Mucosa of rectum (tissue), 2 donors: ENCODE measurements around the gene RER1.

Source experiments
- H3K27ac ChIP-seq, 2 donors: one replicate each; pipeline ENCODE4 v1.7.0; 2013; ENCODE audit warnings: inconsistent platforms in 2 of 2, low read depth in 2 of 2, low read length in 2 of 2
- H3K27me3 ChIP-seq, 2 donors: one replicate each; pipeline ENCODE4 v1.7.0; 2013; ENCODE audit warnings: low read length in 2 of 2; ENCODE audit not compliant: control insufficient read depth in 2 of 2, insufficient read depth in 2 of 2
- H3K36me3 ChIP-seq, 2 donors: one replicate each; pipeline ENCODE4 v1.7.0; 2013; ENCODE audit warnings: low read length in 2 of 2; ENCODE audit not compliant: control insufficient read depth in 2 of 2, insufficient read depth in 2 of 2
- H3K4me1 ChIP-seq, 2 donors: one replicate each; pipeline ENCODE4 v1.7.0; 2013; ENCODE audit warnings: low read length in 2 of 2, mild to moderate bottlenecking in 1 of 2; ENCODE audit not compliant: control insufficient read depth in 2 of 2, insufficient read depth in 2 of 2
- H3K4me3 ChIP-seq, 2 donors: one replicate each; pipeline ENCODE4 v1.7.0; 2013; ENCODE audit warnings: low read length in 2 of 2
- H3K9ac ChIP-seq, 2 donors: one replicate each; pipeline ENCODE4 v1.7.0; 2013; ENCODE audit warnings: low read length in 2 of 2, low read depth in 1 of 2, mild to moderate bottlenecking in 1 of 2
- H3K9me3 ChIP-seq, 2 donors: one replicate each; pipeline ENCODE4 v1.7.0; 2013; ENCODE audit warnings: low read length in 2 of 2; ENCODE audit not compliant: control insufficient read depth in 2 of 2
- donor health status: healthy.
- donor health status: Normal muscosa, but diverticular disease.

The RER1 gene, protein sequence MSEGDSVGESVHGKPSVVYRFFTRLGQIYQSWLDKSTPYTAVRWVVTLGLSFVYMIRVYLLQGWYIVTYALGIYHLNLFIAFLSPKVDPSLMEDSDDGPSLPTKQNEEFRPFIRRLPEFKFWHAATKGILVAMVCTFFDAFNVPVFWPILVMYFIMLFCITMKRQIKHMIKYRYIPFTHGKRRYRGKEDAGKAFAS

DNA sequence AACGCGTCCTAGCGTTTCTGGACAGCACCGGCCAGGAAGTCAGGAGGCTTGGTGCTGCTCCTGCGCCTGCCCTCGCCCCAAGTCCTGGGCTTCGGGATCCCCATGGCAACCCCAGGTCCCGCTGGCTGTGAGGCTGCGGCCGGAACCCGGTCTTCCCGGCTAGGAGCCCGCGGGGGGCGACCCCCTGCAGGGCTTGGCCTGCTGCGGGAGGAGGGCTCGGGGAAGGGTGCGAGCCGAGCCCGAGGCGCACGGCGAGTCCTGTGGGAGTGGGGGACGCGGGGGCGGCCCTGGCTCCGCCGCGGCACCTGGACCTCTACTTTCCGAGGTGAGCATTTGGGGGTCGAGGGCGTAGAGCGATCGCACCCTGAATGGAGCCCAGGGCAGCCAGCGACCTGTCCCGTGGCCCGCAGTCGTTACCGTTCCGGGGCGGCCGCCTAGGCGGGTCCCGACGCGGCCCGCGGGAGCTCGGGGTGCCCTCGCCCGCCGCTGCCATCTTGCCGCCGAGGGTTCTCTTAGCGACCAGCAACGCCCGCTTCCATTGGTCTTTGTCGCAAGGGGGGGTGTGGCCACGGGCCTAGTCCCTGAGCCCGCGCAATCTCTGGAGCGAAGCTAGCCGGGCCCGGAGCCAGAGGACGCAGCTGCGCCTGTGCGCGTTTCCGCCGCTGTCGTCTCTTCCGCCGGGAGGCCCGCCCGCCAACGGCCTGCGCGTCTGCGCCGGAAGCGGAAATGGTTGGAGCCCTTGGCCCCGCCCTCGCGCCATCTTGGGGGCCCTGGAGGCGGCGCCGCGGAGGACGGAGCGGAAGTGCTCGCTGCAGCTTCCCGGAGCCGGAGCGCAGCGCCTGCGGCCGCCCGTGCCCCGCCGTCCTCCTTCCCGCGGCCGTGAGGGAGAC, at the start of gene RER1, which contains the start of gene MORN1:
Gene RER1 (plus strand): TSS at position 801 of the 890 bp plus-strand sequence. CDS start 3,950 bp downstream, outside the sequence.
Gene MORN1 (minus strand): TSS at position 514 of the 890 bp plus-strand sequence. CDS start 21 bp downstream, at position 493.
- Histone ChIP-seq H3K27me3 (no peaks in the 10 kb centered on the region), H3K9me3 (no peaks in the 10 kb centered on the region), H3K36me3 (peaks cover 6 to 28% of the 10 kb centered on the region in 2 donors), H3K9ac (peak within 1 kb of the TSS; percentile 78 to 80), H3K4me3 (peak within 1 kb of the TSS; percentile 81 to 86), H3K27ac (peak within 1 kb of the TSS; percentile 84 to 86), H3K4me1 (peaks cover 17 to 30% of the 10 kb centered on the region in 2 donors)

DNA sequence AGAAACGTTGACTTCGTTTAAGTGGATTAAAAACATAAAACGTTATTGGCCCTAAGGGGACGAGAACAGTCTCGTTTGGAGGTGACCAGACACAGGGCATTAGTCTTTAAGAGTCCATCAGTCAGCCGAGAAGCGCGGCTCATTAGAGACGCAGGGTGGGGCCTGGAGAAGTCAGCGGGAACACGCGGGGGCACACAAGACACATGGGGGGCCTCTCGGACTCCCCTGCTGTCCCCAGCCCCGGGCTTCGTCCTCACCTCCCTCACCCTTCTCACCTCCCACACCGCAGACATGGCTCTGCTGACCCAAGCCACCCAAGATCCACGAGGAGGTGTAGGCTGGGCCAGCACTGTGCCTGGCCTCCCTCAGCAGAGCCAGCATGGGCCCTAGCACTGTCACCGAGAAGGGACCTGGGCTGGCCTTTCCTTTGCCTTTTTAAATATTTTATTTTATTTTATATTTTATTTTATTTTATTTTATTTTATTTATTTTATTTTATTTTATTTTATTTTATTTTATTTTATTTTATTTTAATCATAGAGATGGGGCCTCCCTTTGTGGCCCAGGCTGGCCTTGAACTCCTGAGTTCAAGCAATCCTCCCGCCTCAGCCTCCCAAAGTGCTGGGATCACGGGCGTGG, 49.1 kb upstream of the RER1 start:
- H3K9me3 ChIP-seq = no peaks in the 10 kb centered on the region
- H3K9ac ChIP-seq = no peak overlapping the region
- H3K36me3 ChIP-seq = no peaks in the 10 kb centered on the region

GRCh38 chr1:2343023-2343935, 48.4 kb upstream of the RER1 start:
- no peaks in the 10 kb centered on the region for H3K4me1 ChIP-seq
- no peaks in the 10 kb centered on the region for H3K9me3 ChIP-seq
- H3K4me3 ChIP-seq = no peak overlapping the region
- H3K9ac ChIP-seq = no peak overlapping the region
- H3K27me3 ChIP-seq = no peaks in the 10 kb centered on the region
- H3K27ac ChIP-seq = no peak overlapping the region
- no peaks in the 10 kb centered on the region for H3K36me3 ChIP-seq

More for the DNA sequence above, 49.1 kb upstream of the RER1 start:
- H3K4me1 ChIP-seq = no peaks in the 10 kb centered on the region
- H3K4me3 ChIP-seq = no peak overlapping the region
- H3K27me3 ChIP-seq = no peaks in the 10 kb centered on the region
- H3K27ac ChIP-seq = no peak overlapping the region

- no peaks in the 10 kb centered on the region for H3K9me3 ChIP-seq
Measured at GRCh38 chr1:2344121-2344681, 47.4 kb upstream of the RER1 start.

DNA sequence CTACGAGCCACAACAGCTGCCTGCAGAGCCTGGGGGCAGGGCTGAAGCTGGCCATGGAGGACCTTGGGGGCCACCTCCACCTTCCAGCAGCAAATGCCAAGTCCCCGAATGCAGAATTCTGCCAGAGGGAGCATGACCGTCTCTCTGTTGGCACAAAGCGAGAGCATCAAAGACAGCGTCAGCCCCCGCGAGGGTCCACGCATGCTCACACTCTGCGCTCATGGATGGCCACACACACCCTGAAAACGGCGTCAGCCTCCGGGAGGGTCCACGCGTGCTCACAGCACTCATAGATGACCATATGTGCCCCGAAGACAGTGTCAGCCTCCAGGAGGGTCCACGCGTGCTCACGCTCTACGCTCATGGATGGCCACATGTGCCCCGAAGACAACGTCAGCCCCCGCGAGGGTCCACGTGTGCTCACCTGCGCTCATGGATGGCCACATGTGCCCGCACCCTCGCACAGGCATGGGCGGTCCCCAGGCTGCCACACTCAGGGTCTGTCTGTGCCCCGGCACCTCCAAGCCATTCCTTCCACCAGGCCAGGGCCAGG, 46.8 kb upstream of the RER1 start:
- Histone ChIP-seq H3K4me1 (no peaks in the 10 kb centered on the region), H3K27me3 (no peaks in the 10 kb centered on the region), H3K9ac (no peak overlapping the region), H3K27ac (no peak overlapping the region), H3K9me3 (no peaks in the 10 kb centered on the region), H3K4me3 (no peak overlapping the region), H3K36me3 (no peaks in the 10 kb centered on the region)

More at GRCh38 chr1:2344121-2344681, 47.4 kb upstream of the RER1 start:
- no peaks in the 10 kb centered on the region for H3K36me3 ChIP-seq
- no peak overlapping the region for H3K4me3 ChIP-seq
- H3K4me1 ChIP-seq = no peaks in the 10 kb centered on the region
- no peak overlapping the region for H3K9ac ChIP-seq
- no peaks in the 10 kb centered on the region for H3K27me3 ChIP-seq
- no peak overlapping the region for H3K27ac ChIP-seq

DNA sequence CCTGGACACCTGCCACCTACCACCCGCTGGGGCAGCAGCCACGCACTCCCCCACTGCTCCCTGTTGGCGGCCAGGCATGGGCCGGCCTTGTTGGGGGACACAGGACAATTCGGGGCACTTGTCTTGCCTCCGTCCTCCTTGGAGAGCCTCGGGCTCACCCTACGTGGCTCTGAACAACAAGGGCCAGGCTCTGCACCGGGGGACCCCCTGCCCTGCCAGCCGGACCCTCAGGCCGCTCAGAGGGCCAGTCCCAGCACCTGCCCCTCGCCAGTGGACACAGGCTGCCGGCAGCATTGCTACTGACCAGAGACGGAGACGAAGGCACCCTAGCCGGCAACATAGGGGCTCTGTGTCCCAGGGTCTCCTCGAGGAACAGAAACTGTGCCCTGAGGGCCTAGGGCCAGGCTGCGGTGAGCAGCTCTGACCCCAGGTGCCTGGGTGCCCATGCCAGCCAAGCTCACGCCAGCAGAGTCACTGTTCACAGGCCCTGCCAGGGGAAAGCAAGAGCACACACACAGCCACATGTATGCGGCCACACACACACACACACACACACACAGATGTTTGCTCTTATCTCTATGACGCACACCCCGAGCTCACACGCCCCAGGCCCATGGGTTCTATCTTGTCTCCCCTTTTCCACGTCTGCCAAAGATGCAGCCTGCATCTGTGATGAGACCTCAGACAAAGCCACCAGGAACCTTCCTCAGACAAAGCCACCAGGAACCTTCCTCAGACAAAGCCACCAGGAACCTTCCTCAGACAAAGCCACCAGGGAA, 46.2 kb upstream of the RER1 start:
- Histone ChIP-seq H3K36me3 (no peaks in the 10 kb centered on the region), H3K9me3 (no peaks in the 10 kb centered on the region), H3K27ac (no peak overlapping the region), H3K4me1 (no peaks in the 10 kb centered on the region), H3K9ac (no peak overlapping the region), H3K27me3 (no peaks in the 10 kb centered on the region), H3K4me3 (no peak overlapping the region)

DNA sequence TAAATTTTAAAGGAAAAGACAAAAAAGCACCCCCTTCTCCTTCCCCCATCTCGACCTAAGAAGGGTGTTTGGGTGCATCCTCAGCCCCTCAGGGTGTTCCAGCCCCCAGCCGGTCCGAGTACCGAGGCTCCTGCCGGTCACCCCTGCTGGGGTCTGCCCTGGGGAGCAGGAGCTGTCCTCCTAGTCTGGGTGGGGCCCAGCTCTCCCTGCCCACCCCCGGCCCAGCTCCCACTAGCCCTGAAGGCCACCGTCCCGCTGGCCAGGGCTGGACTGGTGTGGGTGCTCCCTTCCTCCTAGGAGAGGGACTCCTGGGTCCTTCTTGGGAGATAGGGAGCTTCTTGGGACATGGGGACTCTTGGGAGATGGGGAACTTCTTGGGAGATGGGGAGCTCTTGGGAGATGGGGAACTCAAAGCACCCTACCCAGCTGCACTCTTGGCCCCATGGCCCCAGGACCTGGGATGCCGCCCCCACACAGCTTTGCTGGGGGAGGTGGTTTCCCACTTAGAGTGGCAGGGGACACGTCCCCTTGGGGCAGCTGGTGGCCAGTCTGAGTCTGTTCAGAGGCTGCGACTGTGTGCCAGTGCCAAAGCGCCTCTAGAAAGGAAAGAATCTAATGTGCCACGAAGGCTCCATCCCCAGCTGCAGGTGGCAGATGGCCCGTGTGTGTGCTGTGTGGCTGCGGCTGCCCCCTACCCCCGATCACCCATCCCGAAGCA, 44.8 kb upstream of the RER1 start:
- no peak overlapping the region for H3K9ac ChIP-seq
- no peaks in the 10 kb centered on the region for H3K9me3 ChIP-seq
- no peaks in the 10 kb centered on the region for H3K36me3 ChIP-seq
- no peaks in the 10 kb centered on the region for H3K27me3 ChIP-seq
- no peaks in the 10 kb centered on the region for H3K4me1 ChIP-seq
- no peak overlapping the region for H3K27ac ChIP-seq
- H3K4me3 ChIP-seq = no peak overlapping the region

GRCh38 chr1:2347409-2347785, 44.2 kb upstream of the RER1 start:
- Histone ChIP-seq H3K9ac (no peak overlapping the region), H3K27ac (no peak overlapping the region), H3K4me1 (no peaks in the 10 kb centered on the region), H3K36me3 (no peaks in the 10 kb centered on the region), H3K27me3 (no peaks in the 10 kb centered on the region), H3K4me3 (no peak overlapping the region), H3K9me3 (no peaks in the 10 kb centered on the region)
